Measurements from ENCODE around the gene KIF25. TPM values are rescaled to one million over a fixed set of nuclear protein-coding genes. Genes with fewer than 3 reads are reported as not detected.
A peak's percentile ranks its signal among the peaks of the same experiment; 100 is the strongest.

The KIF25 gene
- total RNA-seq, 3 donors from 2014 or later: 0.66 TPM; not detected in 2

- intact Hi-C loops (cut with DNase I; ENCODE audit: low total_unique reads): no loop called here
- DNase-seq (ENCODE audit: low spot score in 2 of 2): peak in 1 of 2 donors; percentile 76
Observed at GRCh38 chr6:168007592-168008338, 10.3 kb downstream of the KIF25 start.

GRCh38 chr6:168009331-168009730 is 11.9 kb downstream of the KIF25 start:
- intact Hi-C loops (cut with DNase I; ENCODE audit: low total_unique reads): no loop called here
- no peaks in the 10 kb centered on the region for H3K27me3 ChIP-seq
- peaks cover 5 to 14% of the 10 kb centered on the region in 2 donors for H3K9me3 ChIP-seq
- no peak for DNase-seq (ENCODE audit: low spot score in 2 of 2)
- no peaks in the 10 kb centered on the region for H3K36me3 ChIP-seq
- H3K4me3 ChIP-seq: no peak overlapping the region
- no peaks in the 10 kb centered on the region for H3K4me1 ChIP-seq
- TF ChIP-seq POLR2AphosphoS5 (IDR thresholded peaks at IDR 0.05): no peak
- TF ChIP-seq CTCF (IDR thresholded peaks at IDR 0.05): no peak
- TF ChIP-seq POLR2A (IDR thresholded peaks at IDR 0.05): no peak
- H3K27ac ChIP-seq: no peak overlapping the region

More at GRCh38 chr6:168007592-168008338, 10.3 kb downstream of the KIF25 start:
- Histone ChIP-seq H3K27me3 (no peaks in the 10 kb centered on the region), H3K27ac (peak overlapping the region; percentile 63 to 75), H3K4me3 (no peak overlapping the region), H3K9me3 (peaks cover 5 to 14% of the 10 kb centered on the region in 2 donors), H3K36me3 (no peaks in the 10 kb centered on the region), H3K4me1 (no peaks in the 10 kb centered on the region)
- no peak for TF ChIP-seq CTCF (IDR thresholded peaks at IDR 0.05)
- TF ChIP-seq POLR2AphosphoS5 (IDR thresholded peaks at IDR 0.05): peak in 2 of 3 donors; percentile 23 to 57

GRCh38 chr6:168011291-168011690 is 13.8 kb downstream of the KIF25 start:
- intact Hi-C loops (cut with DNase I; ENCODE audit: low total_unique reads): no loop called here
- H3K27me3 ChIP-seq: no peaks in the 10 kb centered on the region
- TF ChIP-seq POLR2A (IDR thresholded peaks at IDR 0.05) (no peak), CTCF (IDR thresholded peaks at IDR 0.05) (no peak), POLR2AphosphoS5 (IDR thresholded peaks at IDR 0.05) (no peak)
- no peak overlapping the region for H3K27ac ChIP-seq
- H3K36me3 ChIP-seq: no peaks in the 10 kb centered on the region
- H3K9me3 ChIP-seq: peaks cover 5 to 14% of the 10 kb centered on the region in 2 donors
- no peak for DNase-seq (ENCODE audit: low spot score in 2 of 2)
- no peaks in the 10 kb centered on the region for H3K4me1 ChIP-seq
- no peak overlapping the region for H3K4me3 ChIP-seq

- H3K4me1 ChIP-seq: peaks cover 0 to 9% of the 10 kb centered on the region in 2 donors
- intact Hi-C loops (cut with DNase I; ENCODE audit: low total_unique reads): no loop called here
- no peaks in the 10 kb centered on the region for H3K36me3 ChIP-seq
- no peak overlapping the region for H3K27ac ChIP-seq
- DNase-seq (ENCODE audit: low spot score in 2 of 2): no peak
- TF ChIP-seq POLR2A (IDR thresholded peaks at IDR 0.05) (no peak), POLR2AphosphoS5 (IDR thresholded peaks at IDR 0.05) (no peak), CTCF (IDR thresholded peaks at IDR 0.05) (no peak)
- no peak overlapping the region for H3K4me3 ChIP-seq
- H3K27me3 ChIP-seq: no peaks in the 10 kb centered on the region
- H3K9me3 ChIP-seq: peaks cover 5 to 14% of the 10 kb centered on the region in 2 donors
Observed at GRCh38 chr6:168012431-168013249, 15.2 kb downstream of the KIF25 start.

Measured in breast epithelium (tissue), 4 donors.